ENCODE measurements around the gene PSMD4.

GRCh38 chr1:151281969-151282882, 27.7 kb downstream of the PSMD4 start, which contains the start of gene ZNF687:
- TF ChIP-seq ZBTB21 (tag by site-specific recombination; IDR thresholded peaks at IDR 0.05), result 0 out of 2 replicates have a peak, but pooled peaks have one; percentile 9
- TF ChIP-seq CTCF (tag by site-specific recombination; IDR thresholded peaks at IDR 0.05), result no peak
- TF ChIP-seq SP3 (tag by site-specific recombination; IDR thresholded peaks at IDR 0.05), result peak; percentile 99
- TF ChIP-seq ZNF558 (tag by site-specific recombination; IDR thresholded peaks at IDR 0.05), result no peak
- TF ChIP-seq, protein P1, sequence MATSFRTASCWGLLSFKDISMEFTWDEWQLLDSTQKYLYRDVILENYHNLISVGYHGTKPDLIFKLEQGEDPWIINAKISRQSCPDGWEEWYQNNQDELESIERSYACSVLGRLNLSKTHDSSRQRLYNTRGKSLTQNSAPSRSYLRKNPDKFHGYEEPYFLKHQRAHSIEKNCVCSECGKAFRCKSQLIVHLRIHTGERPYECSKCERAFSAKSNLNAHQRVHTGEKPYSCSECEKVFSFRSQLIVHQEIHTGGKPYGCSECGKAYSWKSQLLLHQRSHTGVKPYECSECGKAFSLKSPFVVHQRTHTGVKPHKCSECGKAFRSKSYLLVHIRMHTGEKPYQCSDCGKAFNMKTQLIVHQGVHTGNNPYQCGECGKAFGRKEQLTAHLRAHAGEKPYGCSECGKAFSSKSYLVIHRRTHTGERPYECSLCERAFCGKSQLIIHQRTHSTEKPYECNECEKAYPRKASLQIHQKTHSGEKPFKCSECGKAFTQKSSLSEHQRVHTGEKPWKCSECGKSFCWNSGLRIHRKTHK (tag by site-specific recombination; IDR thresholded peaks at IDR 0.05), result no peak
- TF ChIP-seq ZNF146 (tag by site-specific recombination; IDR thresholded peaks at IDR 0.05), result no peak
- TF ChIP-seq GLI4 (tag by site-specific recombination; IDR thresholded peaks at IDR 0.05), result no peak
- TF ChIP-seq, protein P2, sequence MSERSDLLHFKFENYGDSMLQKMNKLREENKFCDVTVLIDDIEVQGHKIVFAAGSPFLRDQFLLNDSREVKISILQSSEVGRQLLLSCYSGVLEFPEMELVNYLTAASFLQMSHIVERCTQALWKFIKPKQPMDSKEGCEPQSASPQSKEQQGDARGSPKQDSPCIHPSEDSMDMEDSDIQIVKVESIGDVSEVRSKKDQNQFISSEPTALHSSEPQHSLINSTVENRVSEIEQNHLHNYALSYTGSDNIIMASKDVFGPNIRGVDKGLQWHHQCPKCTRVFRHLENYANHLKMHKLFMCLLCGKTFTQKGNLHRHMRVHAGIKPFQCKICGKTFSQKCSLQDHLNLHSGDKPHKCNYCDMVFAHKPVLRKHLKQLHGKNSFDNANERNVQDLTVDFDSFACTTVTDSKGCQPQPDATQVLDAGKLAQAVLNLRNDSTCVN (tag by site-specific recombination; optimal IDR thresholded peaks at IDR 0.05), result peak; percentile 49
- TF ChIP-seq, protein P3, sequence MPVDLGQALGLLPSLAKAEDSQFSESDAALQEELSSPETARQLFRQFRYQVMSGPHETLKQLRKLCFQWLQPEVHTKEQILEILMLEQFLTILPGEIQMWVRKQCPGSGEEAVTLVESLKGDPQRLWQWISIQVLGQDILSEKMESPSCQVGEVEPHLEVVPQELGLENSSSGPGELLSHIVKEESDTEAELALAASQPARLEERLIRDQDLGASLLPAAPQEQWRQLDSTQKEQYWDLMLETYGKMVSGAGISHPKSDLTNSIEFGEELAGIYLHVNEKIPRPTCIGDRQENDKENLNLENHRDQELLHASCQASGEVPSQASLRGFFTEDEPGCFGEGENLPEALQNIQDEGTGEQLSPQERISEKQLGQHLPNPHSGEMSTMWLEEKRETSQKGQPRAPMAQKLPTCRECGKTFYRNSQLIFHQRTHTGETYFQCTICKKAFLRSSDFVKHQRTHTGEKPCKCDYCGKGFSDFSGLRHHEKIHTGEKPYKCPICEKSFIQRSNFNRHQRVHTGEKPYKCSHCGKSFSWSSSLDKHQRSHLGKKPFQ (tag by site-specific recombination; IDR thresholded peaks at IDR 0.05), result no peak
- TF ChIP-seq YY1 (tag by site-specific recombination; IDR thresholded peaks at IDR 0.05), result peak; percentile 57
- no peak for TF ChIP-seq ATF2 (tag by site-specific recombination; IDR thresholded peaks at IDR 0.05; ENCODE audit: low read depth)

All from HEK293 (cell line).